HCT116 (cell line): ENCODE measurements around the gene LGI2. TPM values are rescaled to one million over a fixed set of nuclear protein-coding genes. Genes with fewer than 3 reads are reported as not detected.

Source experiments
- ATAC-seq: fragments of 200-7000 bp; cut with Tn5 transposase; 2 replicates; pipeline ENCODE4 v1.9.1; 2020; ENCODE audit warnings: mild to moderate bottlenecking, moderate library complexity
- BruUV-seq: library from RNA; stranded (reverse); fragments of 400-500 nt; replicated peaks from 2 replicates; lab custom pipeline; 2021; lab: Mats Ljungman, UMichigan
- CTCF ChIA-PET: fragments of 300-600 bp; sonication (Branson Sonifier 250); formaldehyde crosslinking; loops from one replicate; lab custom pipeline; 2021; ENCODE audit warnings: antibody characterized with exemption; lab: Charles Lee
- POLR2A ChIA-PET: fragments of 300-600, 350-600 bp; sonication (Branson Sonifier 250); formaldehyde crosslinking; loops from one replicate; lab custom pipeline; 2021; ENCODE audit warnings: antibody characterized with exemption; lab: Charles Lee
- RAD21 ChIA-PET, 2 experiments: fragments of 300-600 bp; sonication (Branson Sonifier 250); formaldehyde crosslinking; loops; one replicate each; lab custom pipeline; 2023; ENCODE audit warnings: low total read pairs in 2 of 2; ENCODE audit not compliant: uncharacterized antibody in 2 of 2, unreplicated experiment in 2 of 2, low non-redundant PET in 1 of 2; lab: Charles Lee
- DNase-seq: peaks from one replicate; pipeline ENCODE4 v3.0.0-alpha.2; 2010; ENCODE audit warnings: low read depth, low spot score
- H2AFZ ChIP-seq: fragments of 200-600 bp; shearing (Covaris generic), sonication (generic); 2 replicates; pipeline ENCODE4 v1.6.1; 2017; ENCODE audit warnings: low read depth, mixed run types, mixed read lengths, antibody characterized with exemption, low read length; ENCODE audit not compliant: poor library complexity, severe bottlenecking
- H3K27ac ChIP-seq: 2 replicates; pipeline ENCODE4 v1.5.1; 2012; ENCODE audit warnings: low read depth, low read length
- H3K27me3 ChIP-seq: fragments of 200-600 bp; sonication (generic); 2 replicates; pipeline ENCODE4 v1.6.1; 2016; ENCODE audit warnings: mixed run types, low read length, mixed read lengths; ENCODE audit not compliant: insufficient read depth
- H3K36me3 ChIP-seq, 2 experiments: fragments of 200-500 bp in 1 of 2; fragments of 200-600 bp in 1 of 2; sonication (Bioruptor generic) in 1 of 2; sonication (generic) in 1 of 2; 2 replicates each; pipeline versions ENCODE4 v1.5.1 to v1.6.1; 2014 to 2016; ENCODE audit warnings: low read length in 2 of 2, inconsistent platforms in 1 of 2, mixed read lengths in 1 of 2, mixed run types in 1 of 2; ENCODE audit not compliant: insufficient read depth in 2 of 2, control insufficient read depth in 1 of 2
- H3K4me1 ChIP-seq, 2 experiments: fragments of 200-600 bp in 1 of 2; sonication (generic) in 1 of 2; 2 replicates each; pipeline versions ENCODE4 v1.5.1 to v1.6.1; 2012 to 2017; ENCODE audit warnings: low read length in 2 of 2, inconsistent platforms in 1 of 2, mild to moderate bottlenecking in 1 of 2, mixed read lengths in 1 of 2, mixed run types in 1 of 2, moderate library complexity in 1 of 2; ENCODE audit not compliant: insufficient read depth in 2 of 2, control insufficient read depth in 1 of 2
- H3K4me2 ChIP-seq: fragments of 200-600 bp; sonication (generic); 2 replicates; pipeline ENCODE4 v1.6.1; 2017; ENCODE audit warnings: mixed run types, low read length, mixed read lengths
- H3K4me3 ChIP-seq, 2 experiments: fragments of 200-600 bp in 1 of 2; sonication (generic) in 1 of 2; replicated peaks in 1 of 2; 2 replicates each; pipeline ENCODE4 v1.5.1; 2011 to 2016; ENCODE audit warnings: low read length in 2 of 2, control low read depth in 1 of 2, low read depth in 1 of 2, mild to moderate bottlenecking in 1 of 2, mixed read lengths in 1 of 2, mixed run types in 1 of 2
- H3K79me2 ChIP-seq: fragments of 200-600 bp; sonication (generic); 2 replicates; pipeline ENCODE4 v1.6.1; 2017; ENCODE audit warnings: mild to moderate bottlenecking, mixed run types, low read length, moderate library complexity, mixed read lengths; ENCODE audit not compliant: insufficient read depth
- H3K9ac ChIP-seq: fragments of 200-600 bp; sonication (generic); 2 replicates; pipeline ENCODE4 v1.6.1; 2016; ENCODE audit warnings: low read length, mixed read lengths
- H3K9me2 ChIP-seq: fragments of 200-600 bp; sonication (generic), shearing (Covaris generic); 2 replicates; pipeline ENCODE4 v1.6.1; 2017; ENCODE audit warnings: mixed run types, mild to moderate bottlenecking, moderate library complexity; ENCODE audit not compliant: insufficient read depth
- H3K9me3 ChIP-seq, 2 experiments: fragments of 200-500 bp in 1 of 2; fragments of 200-600 bp in 1 of 2; sonication (Bioruptor generic) in 1 of 2; sonication (generic) in 1 of 2; 2 replicates each; pipeline ENCODE4 v1.6.1; 2014 to 2017; ENCODE audit warnings: low read length in 2 of 2, mixed read lengths in 2 of 2, inconsistent platforms in 1 of 2, low read depth in 1 of 2, mild to moderate bottlenecking in 1 of 2, mixed run types in 1 of 2, moderate library complexity in 1 of 2; ENCODE audit not compliant: control insufficient read depth in 1 of 2, insufficient read depth in 1 of 2
- H4K20me1 ChIP-seq: fragments of 200-600 bp; sonication (generic), shearing (Covaris generic); 2 replicates; pipeline ENCODE4 v1.6.1; 2017; ENCODE audit warnings: mixed run types, mild to moderate bottlenecking, moderate library complexity; ENCODE audit not compliant: insufficient read depth
- ATF3 ChIP-seq: IDR thresholded peaks from 2 replicates; pipeline ENCODE4 v1.6.1; 2012
- CBX3 ChIP-seq: IDR thresholded peaks from 2 replicates; pipeline ENCODE4 v1.6.1; 2012; ENCODE audit warnings: low read depth
- CEBPB ChIP-seq: IDR thresholded peaks from 2 replicates; pipeline ENCODE4 v1.6.1; 2012; ENCODE audit warnings: low read depth
- ELF1 ChIP-seq: IDR thresholded peaks from 2 replicates; pipeline ENCODE4 v1.6.1; 2012; ENCODE audit warnings: low read depth, borderline replicate concordance
- EZH2phosphoT487 ChIP-seq: fragments of 200-600 bp; IDR thresholded peaks from 2 replicates; pipeline ENCODE4 v1.6.1; 2018; ENCODE audit warnings: antibody characterized with exemption, borderline replicate concordance
- FOSL1 ChIP-seq: IDR thresholded peaks from 2 replicates; pipeline ENCODE4 v1.6.1; 2012; ENCODE audit warnings: low read depth
- JUND ChIP-seq: IDR thresholded peaks from 2 replicates; pipeline ENCODE4 v1.6.1; 2012
- POLR2A ChIP-seq: IDR thresholded peaks from 2 replicates; pipeline ENCODE4 v1.7.0; 2011; ENCODE audit warnings: borderline replicate concordance; ENCODE audit not compliant: insufficient read depth, insufficient read length; ENCODE audit errors: extremely low read depth
- SIN3A ChIP-seq: IDR thresholded peaks from 2 replicates; pipeline ENCODE4 v1.6.1; 2012; ENCODE audit warnings: low read depth
- SP1 ChIP-seq: IDR thresholded peaks from 2 replicates; pipeline ENCODE4 v1.6.1; 2012; ENCODE audit warnings: low read depth
- SRF ChIP-seq: IDR thresholded peaks from 2 replicates; pipeline ENCODE4 v1.6.1; 2012; ENCODE audit warnings: low read depth
- TCF7L2 ChIP-seq: IDR thresholded peaks from 2 replicates; pipeline ENCODE4 v1.7.0; 2011; ENCODE audit warnings: borderline replicate concordance, inconsistent platforms; ENCODE audit not compliant: insufficient read depth, insufficient read length; ENCODE audit errors: extremely low read depth
- YY1 ChIP-seq: IDR thresholded peaks from 2 replicates; pipeline ENCODE4 v1.6.1; 2011; ENCODE audit warnings: low read length, low read depth, moderate library complexity, mild to moderate bottlenecking; ENCODE audit not compliant: insufficient replicate concordance; ENCODE audit errors: extremely low read depth
- intact Hi-C: fragments of 100-400 bp; cut with micrococcal nuclease; formaldehyde crosslinking; loops from 2 replicates; pipeline ENCODE4 v1.10.0; 2022
- total RNA-seq: library from RNA; stranded (reverse); gene quantifications from one replicate; pipeline ENCODE4 v1.2.1, GENCODE V29; 2021; ENCODE audit not compliant: unreplicated experiment
- TF ChIP-seq, protein P1 (sequence below): IDR thresholded peaks from 2 replicates; pipeline ENCODE4 v1.6.1; 2011; ENCODE audit warnings: mild to moderate bottlenecking, low read length, moderate library complexity; ENCODE audit not compliant: insufficient replicate concordance; ENCODE audit errors: extremely low read depth
- TF ChIP-seq, protein P2 (sequence below): IDR thresholded peaks from 2 replicates; pipeline ENCODE4 v1.6.1; 2012
- TF ChIP-seq, protein P3 (sequence below): IDR thresholded peaks from 2 replicates; pipeline ENCODE4 v1.6.1; 2012; ENCODE audit warnings: low read depth

The LGI2 gene
- total RNA-seq, 1 experiment from 2014 or later: not detected

DNA sequence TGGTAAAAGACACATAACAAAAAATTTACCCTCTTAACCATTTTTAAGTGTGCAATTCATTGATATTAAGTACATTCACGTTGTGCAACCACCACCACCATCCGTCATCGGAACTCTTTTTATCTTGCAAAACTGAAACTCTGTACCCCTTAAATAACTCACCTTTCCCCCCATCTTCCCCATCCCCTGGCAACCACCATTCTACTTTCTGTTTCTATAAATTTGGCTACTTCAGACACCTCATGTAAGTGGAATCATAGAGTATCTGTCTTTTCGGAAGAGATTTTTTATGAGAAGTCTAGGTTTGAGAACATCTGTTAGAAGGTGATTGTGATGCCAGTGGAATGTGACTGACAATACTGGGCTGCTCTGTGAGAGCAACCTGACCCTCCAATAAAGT is 78.1 kb downstream of the LGI2 start:
- intact Hi-C loops: no loop called here
- BruUV-seq: no TSS peak
- no peak overlapping the region for H3K9ac ChIP-seq
- H3K4me3 ChIP-seq: no peak overlapping the region
- ChIA-PET CTCF (no interaction called here), RAD21 (no interaction called here), POLR2A (no interaction called here)
- no peaks in the 10 kb centered on the region for H3K79me2 ChIP-seq
- no peaks in the 10 kb centered on the region for H3K4me1 ChIP-seq
- H3K36me3 ChIP-seq: no peaks in the 10 kb centered on the region
- DNase-seq (no peak), ATAC-seq (no peak)
- no peaks in the 10 kb centered on the region for H4K20me1 ChIP-seq
- H3K27ac ChIP-seq: no peak overlapping the region
- no peak overlapping the region for H2AFZ ChIP-seq
- no peaks in the 10 kb centered on the region for H3K9me2 ChIP-seq
- 0 out of 2 replicates have a peak, but pooled peaks cover 5% of the 10 kb centered on the region for H3K27me3 ChIP-seq
- TF ChIP-seq EZH2phosphoT487 (no peak), SRF (no peak), JUND (no peak), TCF7L2 (no peak), SIN3A (no peak), ELF1 (no peak)
- TF ChIP-seq, protein P1, sequence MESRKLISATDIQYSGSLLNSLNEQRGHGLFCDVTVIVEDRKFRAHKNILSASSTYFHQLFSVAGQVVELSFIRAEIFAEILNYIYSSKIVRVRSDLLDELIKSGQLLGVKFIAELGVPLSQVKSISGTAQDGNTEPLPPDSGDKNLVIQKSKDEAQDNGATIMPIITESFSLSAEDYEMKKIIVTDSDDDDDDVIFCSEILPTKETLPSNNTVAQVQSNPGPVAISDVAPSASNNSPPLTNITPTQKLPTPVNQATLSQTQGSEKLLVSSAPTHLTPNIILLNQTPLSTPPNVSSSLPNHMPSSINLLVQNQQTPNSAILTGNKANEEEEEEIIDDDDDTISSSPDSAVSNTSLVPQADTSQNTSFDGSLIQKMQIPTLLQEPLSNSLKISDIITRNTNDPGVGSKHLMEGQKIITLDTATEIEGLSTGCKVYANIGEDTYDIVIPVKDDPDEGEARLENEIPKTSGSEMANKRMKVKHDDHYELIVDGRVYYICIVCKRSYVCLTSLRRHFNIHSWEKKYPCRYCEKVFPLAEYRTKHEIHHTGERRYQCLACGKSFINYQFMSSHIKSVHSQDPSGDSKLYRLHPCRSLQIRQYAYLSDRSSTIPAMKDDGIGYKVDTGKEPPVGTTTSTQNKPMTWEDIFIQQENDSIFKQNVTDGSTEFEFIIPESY: no peak
- H3K4me2 ChIP-seq: no peak overlapping the region
- no peaks in the 10 kb centered on the region for H3K9me3 ChIP-seq

- Histone ChIP-seq H4K20me1 (no peaks in the 10 kb centered on the region), H3K9me2 (no peaks in the 10 kb centered on the region), H3K9ac (no peak overlapping the region), H3K4me2 (no peak overlapping the region), H3K4me1 (no peaks in the 10 kb centered on the region), H2AFZ (no peak overlapping the region), H3K79me2 (no peaks in the 10 kb centered on the region), H3K27me3 (0 out of 2 replicates have a peak, but pooled peaks cover 5% of the 10 kb centered on the region), H3K27ac (no peak overlapping the region), H3K36me3 (no peaks in the 10 kb centered on the region), H3K4me3 (no peak overlapping the region), H3K9me3 (no peaks in the 10 kb centered on the region)
- intact Hi-C loops: no loop called here
- ChIA-PET RAD21 (no interaction called here), CTCF (no interaction called here), POLR2A (no interaction called here)
- BruUV-seq: no TSS peak
- ATAC-seq (no peak), DNase-seq (no peak)
- TF ChIP-seq SRF: no peak
- no peak for TF ChIP-seq CEBPB
- no peak for TF ChIP-seq SP1
- TF ChIP-seq SIN3A: no peak
- no peak for TF ChIP-seq ATF3
- TF ChIP-seq, protein P2, sequence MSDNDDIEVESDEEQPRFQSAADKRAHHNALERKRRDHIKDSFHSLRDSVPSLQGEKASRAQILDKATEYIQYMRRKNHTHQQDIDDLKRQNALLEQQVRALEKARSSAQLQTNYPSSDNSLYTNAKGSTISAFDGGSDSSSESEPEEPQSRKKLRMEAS: no peak
- TF ChIP-seq POLR2A: no peak
- no peak for TF ChIP-seq YY1
- TF ChIP-seq ELF1: no peak
- no peak for TF ChIP-seq EZH2phosphoT487
- TF ChIP-seq, protein P3, sequence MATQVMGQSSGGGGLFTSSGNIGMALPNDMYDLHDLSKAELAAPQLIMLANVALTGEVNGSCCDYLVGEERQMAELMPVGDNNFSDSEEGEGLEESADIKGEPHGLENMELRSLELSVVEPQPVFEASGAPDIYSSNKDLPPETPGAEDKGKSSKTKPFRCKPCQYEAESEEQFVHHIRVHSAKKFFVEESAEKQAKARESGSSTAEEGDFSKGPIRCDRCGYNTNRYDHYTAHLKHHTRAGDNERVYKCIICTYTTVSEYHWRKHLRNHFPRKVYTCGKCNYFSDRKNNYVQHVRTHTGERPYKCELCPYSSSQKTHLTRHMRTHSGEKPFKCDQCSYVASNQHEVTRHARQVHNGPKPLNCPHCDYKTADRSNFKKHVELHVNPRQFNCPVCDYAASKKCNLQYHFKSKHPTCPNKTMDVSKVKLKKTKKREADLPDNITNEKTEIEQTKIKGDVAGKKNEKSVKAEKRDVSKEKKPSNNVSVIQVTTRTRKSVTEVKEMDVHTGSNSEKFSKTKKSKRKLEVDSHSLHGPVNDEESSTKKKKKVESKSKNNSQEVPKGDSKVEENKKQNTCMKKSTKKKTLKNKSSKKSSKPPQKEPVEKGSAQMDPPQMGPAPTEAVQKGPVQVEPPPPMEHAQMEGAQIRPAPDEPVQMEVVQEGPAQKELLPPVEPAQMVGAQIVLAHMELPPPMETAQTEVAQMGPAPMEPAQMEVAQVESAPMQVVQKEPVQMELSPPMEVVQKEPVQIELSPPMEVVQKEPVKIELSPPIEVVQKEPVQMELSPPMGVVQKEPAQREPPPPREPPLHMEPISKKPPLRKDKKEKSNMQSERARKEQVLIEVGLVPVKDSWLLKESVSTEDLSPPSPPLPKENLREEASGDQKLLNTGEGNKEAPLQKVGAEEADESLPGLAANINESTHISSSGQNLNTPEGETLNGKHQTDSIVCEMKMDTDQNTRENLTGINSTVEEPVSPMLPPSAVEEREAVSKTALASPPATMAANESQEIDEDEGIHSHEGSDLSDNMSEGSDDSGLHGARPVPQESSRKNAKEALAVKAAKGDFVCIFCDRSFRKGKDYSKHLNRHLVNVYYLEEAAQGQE: no peak
- no peak for TF ChIP-seq CBX3
- no peak for TF ChIP-seq FOSL1
Measured at GRCh38 chr4:24949970-24950369, 80.8 kb downstream of the LGI2 start.
